Mucosa of rectum (tissue), 2 donors: ENCODE data around the gene AMIGO2.

Experiments used
- H3K27ac ChIP-seq, 2 donors: one replicate each; pipeline ENCODE4 v1.7.0; 2013; ENCODE audit warnings: inconsistent platforms in 2 of 2, low read depth in 2 of 2, low read length in 2 of 2
- H3K27me3 ChIP-seq, 2 donors: one replicate each; pipeline ENCODE4 v1.7.0; 2013; ENCODE audit warnings: low read length in 2 of 2; ENCODE audit not compliant: control insufficient read depth in 2 of 2, insufficient read depth in 2 of 2
- H3K36me3 ChIP-seq, 2 donors: one replicate each; pipeline ENCODE4 v1.7.0; 2013; ENCODE audit warnings: low read length in 2 of 2; ENCODE audit not compliant: control insufficient read depth in 2 of 2, insufficient read depth in 2 of 2
- H3K4me1 ChIP-seq, 2 donors: one replicate each; pipeline ENCODE4 v1.7.0; 2013; ENCODE audit warnings: low read length in 2 of 2, mild to moderate bottlenecking in 1 of 2; ENCODE audit not compliant: control insufficient read depth in 2 of 2, insufficient read depth in 2 of 2
- H3K4me3 ChIP-seq, 2 donors: one replicate each; pipeline ENCODE4 v1.7.0; 2013; ENCODE audit warnings: low read length in 2 of 2
- H3K9ac ChIP-seq, 2 donors: one replicate each; pipeline ENCODE4 v1.7.0; 2013; ENCODE audit warnings: low read length in 2 of 2, low read depth in 1 of 2, mild to moderate bottlenecking in 1 of 2
- H3K9me3 ChIP-seq, 2 donors: one replicate each; pipeline ENCODE4 v1.7.0; 2013; ENCODE audit warnings: low read length in 2 of 2; ENCODE audit not compliant: control insufficient read depth in 2 of 2
- donor health status: healthy.
- donor health status: Normal muscosa, but diverticular disease.

The AMIGO2 gene

GRCh38 chr12:47111392-47111778 is 31.6 kb upstream of the AMIGO2 start:
- H3K4me3 ChIP-seq = no peak overlapping the region
- H3K27me3 ChIP-seq = no peaks in the 10 kb centered on the region
- peaks cover 0 to 2% of the 10 kb centered on the region in 2 donors for H3K4me1 ChIP-seq
- H3K36me3 ChIP-seq = no peaks in the 10 kb centered on the region
- H3K9me3 ChIP-seq = no peaks in the 10 kb centered on the region
- no peak overlapping the region for H3K27ac ChIP-seq
- no peak overlapping the region for H3K9ac ChIP-seq

GRCh38 chr12:47110718-47111391 is 31.1 kb upstream of the AMIGO2 start:
- no peaks in the 10 kb centered on the region for H3K27me3 ChIP-seq
- H3K9me3 ChIP-seq = no peaks in the 10 kb centered on the region
- H3K9ac ChIP-seq = no peak overlapping the region
- no peak overlapping the region for H3K4me3 ChIP-seq
- H3K4me1 ChIP-seq = peaks cover 0 to 2% of the 10 kb centered on the region in 2 donors
- H3K27ac ChIP-seq = no peak overlapping the region
- no peaks in the 10 kb centered on the region for H3K36me3 ChIP-seq

- Histone ChIP-seq H3K27me3 (no peaks in the 10 kb centered on the region), H3K9me3 (no peaks in the 10 kb centered on the region), H3K9ac (no peak overlapping the region), H3K4me1 (peaks cover 0 to 2% of the 10 kb centered on the region in 2 donors), H3K27ac (no peak overlapping the region), H3K36me3 (no peaks in the 10 kb centered on the region), H3K4me3 (no peak overlapping the region)
Measured at GRCh38 chr12:47110011-47110541, 30.3 kb upstream of the AMIGO2 start.

- Histone ChIP-seq H3K27ac (no peak overlapping the region), H3K9me3 (no peaks in the 10 kb centered on the region), H3K9ac (no peak overlapping the region), H3K27me3 (no peaks in the 10 kb centered on the region), H3K4me3 (no peak overlapping the region), H3K4me1 (peaks cover 0 to 2% of the 10 kb centered on the region in 2 donors), H3K36me3 (no peaks in the 10 kb centered on the region)
Measured at GRCh38 chr12:47107926-47108325, 28.2 kb upstream of the AMIGO2 start.

- Histone ChIP-seq H3K36me3 (no peaks in the 10 kb centered on the region), H3K27me3 (no peaks in the 10 kb centered on the region), H3K4me1 (peaks cover 0 to under 1% of the 10 kb centered on the region in 2 donors), H3K4me3 (no peak overlapping the region), H3K9me3 (no peaks in the 10 kb centered on the region), H3K9ac (no peak overlapping the region), H3K27ac (no peak overlapping the region)
Measured at GRCh38 chr12:47107446-47107845, 27.7 kb upstream of the AMIGO2 start.

- Histone ChIP-seq H3K36me3 (no peaks in the 10 kb centered on the region), H3K9me3 (no peaks in the 10 kb centered on the region), H3K4me1 (no peaks in the 10 kb centered on the region), H3K27me3 (no peaks in the 10 kb centered on the region), H3K9ac (no peak overlapping the region), H3K27ac (no peak overlapping the region), H3K4me3 (no peak overlapping the region)
Measured at GRCh38 chr12:47105914-47106674, 26.3 kb upstream of the AMIGO2 start.

GRCh38 chr12:47102845-47103651 is 23.3 kb upstream of the AMIGO2 start:
- Histone ChIP-seq H3K9ac (no peak overlapping the region), H3K9me3 (no peaks in the 10 kb centered on the region), H3K27ac (peak overlapping the region in 1 of 2 donors; percentile 5), H3K4me3 (no peak overlapping the region), H3K36me3 (no peaks in the 10 kb centered on the region), H3K27me3 (no peaks in the 10 kb centered on the region), H3K4me1 (no peaks in the 10 kb centered on the region)

- Histone ChIP-seq H3K27ac (peak overlapping the region in 1 of 2 donors; percentile 5), H3K4me1 (no peaks in the 10 kb centered on the region), H3K36me3 (no peaks in the 10 kb centered on the region), H3K4me3 (no peak overlapping the region), H3K9me3 (no peaks in the 10 kb centered on the region), H3K9ac (no peak overlapping the region), H3K27me3 (no peaks in the 10 kb centered on the region)
Measured at GRCh38 chr12:47102406-47102805, 22.6 kb upstream of the AMIGO2 start.

- H3K4me3 ChIP-seq = no peak overlapping the region
- no peaks in the 10 kb centered on the region for H3K4me1 ChIP-seq
- H3K9ac ChIP-seq = no peak overlapping the region
- H3K27ac ChIP-seq = no peak overlapping the region
- no peaks in the 10 kb centered on the region for H3K9me3 ChIP-seq
- H3K27me3 ChIP-seq = no peaks in the 10 kb centered on the region
- no peaks in the 10 kb centered on the region for H3K36me3 ChIP-seq
Measured at GRCh38 chr12:47100160-47100559, 20.4 kb upstream of the AMIGO2 start.

- H3K4me1 ChIP-seq = no peaks in the 10 kb centered on the region
- H3K9ac ChIP-seq = no peak overlapping the region
- no peaks in the 10 kb centered on the region for H3K36me3 ChIP-seq
- H3K27ac ChIP-seq = no peak overlapping the region
- no peak overlapping the region for H3K4me3 ChIP-seq
- H3K27me3 ChIP-seq = no peaks in the 10 kb centered on the region
- H3K9me3 ChIP-seq = no peaks in the 10 kb centered on the region
Measured at GRCh38 chr12:47099610-47100009, 19.9 kb upstream of the AMIGO2 start.
